Sigmoid colon (tissue), 7 donors: ENCODE results near the gene PCNT. TPM values are rescaled to one million over a fixed set of nuclear protein-coding genes. Genes with fewer than 3 reads are reported as not detected.
"Not testable (repeated sequence)": the region's sequence is repeated elsewhere in the genome, so short reads cannot be mapped to it uniquely, and the experiment has no call there.

Experiments used
- DNase-seq: peaks from one replicate; pipeline ENCODE4 v3.0.0-alpha.2; 2019
- H3K27ac ChIP-seq, 4 donors: fragments of 200-600 bp; sonication (generic); one replicate each; pipeline ENCODE4 v1.5.1; 2016 to 2019; ENCODE audit warnings: mild to moderate bottlenecking in 1 of 4
- H3K27me3 ChIP-seq, 3 donors: fragments of 200-600 bp; sonication (generic); one replicate each; pipeline ENCODE4 v1.5.1; 2019; ENCODE audit warnings: mild to moderate bottlenecking in 1 of 3
- H3K36me3 ChIP-seq, 4 donors: fragments of 200-600 bp; sonication (generic); one replicate each; pipeline ENCODE4 v1.5.1; 2016 to 2019
- H3K4me1 ChIP-seq, 4 donors: fragments of 200-600 bp; sonication (generic); one replicate each; pipeline ENCODE4 v1.5.1; 2017 to 2019
- H3K4me3 ChIP-seq, 4 donors: fragments of 200-600 bp; sonication (generic); one replicate each; pipeline ENCODE4 v1.5.1; 2017 to 2019; ENCODE audit warnings: mild to moderate bottlenecking in 2 of 4, moderate library complexity in 1 of 4
- H3K9me3 ChIP-seq, 4 donors: fragments of 200-600 bp in 3 of 4; sonication (generic) in 3 of 4; one replicate each; pipeline versions ENCODE4 v1.5.1 to v1.6.1; 2013 to 2019
- CTCF ChIP-seq, 4 experiments: fragments of 450-650 bp in 3 of 4; fragments of 200-600 bp in 1 of 4; IDR thresholded peaks; one replicate each; pipeline ENCODE4 v1.5.1; 2016 to 2019; ENCODE audit warnings: antibody characterized with exemption in 4 of 4, mild to moderate bottlenecking in 3 of 4, moderate library complexity in 2 of 4
- EP300 ChIP-seq, 4 donors: sonication (generic); formaldehyde crosslinking; IDR thresholded peaks; one replicate each; pipeline ENCODE4 v1.6.1; 2017; ENCODE audit warnings: antibody characterized with exemption in 4 of 4
- POLR2A ChIP-seq, 2 donors: fragments of 450-650 bp; IDR thresholded peaks; one replicate each; pipeline ENCODE4 v1.6.1; 2016; ENCODE audit warnings: antibody characterized with exemption in 2 of 2, mild to moderate bottlenecking in 2 of 2, moderate library complexity in 2 of 2
- POLR2AphosphoS5 ChIP-seq, 4 donors: sonication (generic); formaldehyde crosslinking; IDR thresholded peaks; one replicate each; pipeline ENCODE4 v1.6.1; 2017; ENCODE audit warnings: antibody characterized with exemption in 4 of 4
- WGBS, 2 donors: extraction: QIAGEN DNeasy Blood & Tissue Kit; methylation state at CpG; one replicate each; pipeline ENCODE4 v1.1.7; 2013; 5-methylcytosine and 5-hydroxymethylcytosine counted together
- intact Hi-C: fragments of 100-400 bp; cut with DNase I; formaldehyde crosslinking; loops from one replicate; pipeline ENCODE4 v1.15.1; 2023
- polyA plus RNA-seq, 3 donors: library from polyadenylated mRNA; stranded (reverse); fragments of 200-250 nt; gene quantifications; one replicate each; pipeline ENCODE4 v1.2.3, GENCODE V29; 2013
- total RNA-seq, 4 donors: library from RNA; depleted of rRNA; stranded (reverse); fragments of >200 nt; gene quantifications; one replicate each; pipeline ENCODE4 v1.1.0, GENCODE V29; 2016
- donor health status: healthy with polysubstance abuse.
- donor health status: Bipolar disorder and iron deficiency.
- donor health status: healthy.

PCNT gene
- total and polyA plus RNA-seq, 7 donors = 6.0 to 49.6 (median 18.5) TPM

GRCh38 chr21:46458315-46459023, 134.5 kb downstream of the PCNT start, which contains the start of gene DIP2A:
Gene DIP2A, plus strand, starts transcription at chr21:46458891. Its CDS starts 241 bp downstream, at chr21:46459132.
- TF ChIP-seq POLR2AphosphoS5 (IDR thresholded peaks at IDR 0.05) (peak; percentile 92 to 97 (median 96)), CTCF (IDR thresholded peaks at IDR 0.05) (no peak), POLR2A (IDR thresholded peaks at IDR 0.05) (peak; percentile 89 to 91), EP300 (IDR thresholded peaks at IDR 0.05) (no peak)
- peak; percentile 98 for DNase-seq
- Histone ChIP-seq H3K27me3 (no peaks in the 10 kb centered on the region), H3K36me3 (no peaks in the 10 kb centered on the region), H3K9me3 (no peaks in the 10 kb centered on the region), H3K27ac (peak within 1 kb of the TSS; percentile 88 to 96 (median 92)), H3K4me3 (peak within 1 kb of the TSS; percentile 61 to 98 (median 94)), H3K4me1 (peaks cover 0 to 63% (median 56%) of the 10 kb centered on the region in 4 donors)
- intact Hi-C loops = loop anchor here (5.0 kb wide), 1 partner anchor 136 kb away; the partner anchor contains the start of genes C21orf58 and PCNT
- 0 to 1% methylated on average over 91 of the region's 91 CpGs for WGBS, 2 donors

GRCh38 chr21:46459024-46459355, 135.0 kb downstream of the PCNT start:
- Histone ChIP-seq H3K4me1 (peaks cover 0 to 63% (median 56%) of the 10 kb centered on the region in 4 donors), H3K36me3 (peaks cover 0 to 4% (median 0%) of the 10 kb centered on the region in 4 donors), H3K27ac (peak overlapping the region; percentile 88 to 96 (median 92)), H3K4me3 (peak overlapping the region; percentile 61 to 98 (median 94)), H3K27me3 (no peaks in the 10 kb centered on the region), H3K9me3 (no peaks in the 10 kb centered on the region)
- TF ChIP-seq POLR2A (IDR thresholded peaks at IDR 0.05) (no peak), POLR2AphosphoS5 (IDR thresholded peaks at IDR 0.05) (no peak), EP300 (IDR thresholded peaks at IDR 0.05) (no peak), CTCF (IDR thresholded peaks at IDR 0.05) (no peak)
- 1% methylated on average over 36 of the region's 36 CpGs for WGBS, 2 donors
- DNase-seq = no peak
- intact Hi-C loops = loop anchor here (5.0 kb wide), 1 partner anchor 137 kb away; the partner anchor contains the start of genes C21orf58 and PCNT

- Histone ChIP-seq H3K4me1 (peaks cover 0 to 62% (median 52%) of the 10 kb centered on the region in 4 donors), H3K4me3 (peak overlapping the region; percentile 61 to 98 (median 94)), H3K36me3 (peaks cover 0 to 6% (median 0%) of the 10 kb centered on the region in 4 donors), H3K27ac (peak overlapping the region; percentile 88 to 96 (median 92)), H3K9me3 (no peaks in the 10 kb centered on the region), H3K27me3 (no peaks in the 10 kb centered on the region)
- 2 to 4% methylated on average over 41 of the region's 41 CpGs for WGBS, 2 donors
- intact Hi-C loops = loop anchor here (5.0 kb wide), 1 partner anchor 137 kb away; the partner anchor contains the start of genes C21orf58 and PCNT
- no peak for TF ChIP-seq EP300 (IDR thresholded peaks at IDR 0.05)
- peak in 1 of 4 donors; percentile 9 for TF ChIP-seq POLR2AphosphoS5 (IDR thresholded peaks at IDR 0.05)
- DNase-seq = peak; percentile 81
Measured at GRCh38 chr21:46459356-46460112, 135.6 kb downstream of the PCNT start.

GRCh38 chr21:46461909-46462308, 138.0 kb downstream of the PCNT start:
- H3K27me3 ChIP-seq = no peaks in the 10 kb centered on the region
- H3K36me3 ChIP-seq = peaks cover 0 to 6% (median 0%) of the 10 kb centered on the region in 4 donors
- DNase-seq = no peak
- peaks cover 0 to 39% (median 29%) of the 10 kb centered on the region in 4 donors for H3K4me1 ChIP-seq
- no peak for TF ChIP-seq EP300 (IDR thresholded peaks at IDR 0.05)
- no peak for TF ChIP-seq CTCF (IDR thresholded peaks at IDR 0.05)
- no peak for TF ChIP-seq POLR2AphosphoS5 (IDR thresholded peaks at IDR 0.05)
- TF ChIP-seq POLR2A (IDR thresholded peaks at IDR 0.05) = no peak
- WGBS, 2 donors = 82 to 84% methylated on average over 5 of the region's 5 CpGs
- peak overlapping the region in 1 of 4 donors; percentile 20 for H3K27ac ChIP-seq
- H3K9me3 ChIP-seq = no peaks in the 10 kb centered on the region
- no peak overlapping the region for H3K4me3 ChIP-seq
- intact Hi-C loops = no loop called here

- H3K9me3 ChIP-seq, H3K27me3 ChIP-seq, intact Hi-C loops, H3K36me3 ChIP-seq, H3K27ac ChIP-seq, DNase-seq, H3K4me3 ChIP-seq: not testable (repeated sequence)
- H3K4me1 ChIP-seq = peaks cover 0 to 20% (median 11%) of the 10 kb centered on the region in 4 donors
- WGBS, 2 donors = 94% methylated on average over 6 of the region's 6 CpGs
Measured at GRCh38 chr21:46465153-46465552, 141.2 kb downstream of the PCNT start.
